GM19351 (cell line): ENCODE data around the gene RLN1.
A peak's percentile ranks its signal among the peaks of the same experiment; 100 is the strongest.
"Not testable (repeated sequence)": the region's sequence is repeated elsewhere in the genome, so short reads cannot be mapped to it uniquely, and the experiment has no call there.

Source experiments
- ATAC-seq: cut with Tn5 transposase; IDR thresholded peaks from one replicate; pipeline ENCODE4 v1.9.1; 2021; ENCODE audit warnings: mild to moderate bottlenecking, moderate library complexity; ENCODE audit not compliant: unreplicated experiment

RLN1 gene

DNA sequence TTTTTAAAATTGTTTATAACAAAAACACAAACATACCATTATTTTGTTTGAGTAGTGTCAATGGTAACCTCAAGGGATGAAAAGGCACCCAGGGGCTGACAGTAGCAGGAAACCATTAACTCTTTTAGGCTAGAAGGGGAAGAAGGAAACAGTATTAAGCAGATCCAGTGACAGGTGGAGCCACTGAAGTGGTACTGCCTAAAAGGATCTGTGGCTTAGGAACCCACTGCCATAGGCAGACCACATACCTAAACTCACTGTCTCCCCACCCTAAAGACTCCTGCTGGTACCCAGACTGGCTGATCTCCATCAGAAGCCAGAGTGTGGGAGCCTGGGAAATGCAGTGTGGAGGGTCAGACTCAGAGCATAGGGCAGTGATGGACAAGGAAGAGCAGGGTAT lies 13.5 kb downstream of the RLN1 start:
- ATAC-seq: no peak

DNA sequence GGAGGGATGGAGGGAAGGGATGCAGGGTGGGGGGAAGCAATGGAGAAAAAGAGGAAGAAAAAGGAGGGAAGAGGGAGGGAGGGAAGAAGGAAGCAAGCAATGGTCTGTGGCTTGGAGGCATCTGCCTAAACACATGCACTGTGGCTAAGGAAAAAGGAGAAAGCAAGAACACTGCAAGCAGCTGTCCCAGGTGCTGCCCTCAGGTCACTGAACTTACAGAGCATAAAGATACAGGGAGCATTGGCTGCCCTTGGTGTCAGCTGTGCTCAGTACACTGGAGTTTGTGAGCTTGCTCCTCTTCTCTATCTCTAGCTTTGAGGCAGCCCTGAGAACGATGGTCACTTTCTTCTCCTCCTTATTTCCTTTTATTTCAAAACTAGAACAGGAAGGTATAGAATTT lies 18.1 kb downstream of the RLN1 start:
- ATAC-seq: not testable (repeated sequence)

GRCh38 chr9:5321058-5321457 lies 18.6 kb downstream of the RLN1 start:
- no peak for ATAC-seq

- not testable (repeated sequence) for ATAC-seq
Measured at GRCh38 chr9:5316406-5316805, 23.3 kb downstream of the RLN1 start.

DNA sequence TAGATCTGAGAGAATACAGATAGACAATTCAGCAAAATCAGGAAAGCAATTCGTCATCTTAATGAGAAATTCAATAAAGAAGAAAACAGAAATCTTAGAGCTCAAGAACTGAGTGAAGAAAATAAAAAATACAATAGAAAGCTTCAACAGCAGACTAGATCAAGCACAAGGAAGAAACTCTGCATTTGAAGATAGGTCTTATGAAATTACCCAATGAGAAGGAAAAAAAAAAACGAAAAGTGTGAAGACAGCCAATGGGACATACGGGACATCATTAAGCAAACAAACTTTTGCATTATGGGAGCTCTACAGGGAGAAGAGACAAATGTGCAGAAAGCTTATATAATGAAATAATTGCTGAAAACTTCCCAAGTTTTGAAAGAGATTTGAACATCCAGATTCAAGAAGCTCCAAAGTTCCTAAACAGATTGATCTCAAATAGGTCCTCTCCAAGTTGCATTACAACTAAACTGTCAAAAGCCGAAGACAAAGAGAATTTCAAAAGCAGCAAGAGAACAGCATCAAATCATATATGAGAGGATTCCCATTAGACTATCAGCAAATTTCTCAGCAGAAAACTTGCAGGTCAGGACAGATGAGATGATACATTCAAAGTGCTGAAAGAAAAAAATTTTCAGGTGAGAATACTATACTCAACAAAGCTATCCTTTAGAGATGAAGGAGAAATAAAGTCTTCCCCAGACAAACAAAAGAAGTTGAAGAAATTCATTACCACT lies 24.3 kb downstream of the RLN1 start:
- no peak for ATAC-seq

- no peak for ATAC-seq
Measured at GRCh38 chr9:5310851-5311250, 28.8 kb downstream of the RLN1 start.

GRCh38 chr9:5305741-5306140 lies 33.9 kb downstream of the RLN1 start:
- ATAC-seq: no peak

DNA sequence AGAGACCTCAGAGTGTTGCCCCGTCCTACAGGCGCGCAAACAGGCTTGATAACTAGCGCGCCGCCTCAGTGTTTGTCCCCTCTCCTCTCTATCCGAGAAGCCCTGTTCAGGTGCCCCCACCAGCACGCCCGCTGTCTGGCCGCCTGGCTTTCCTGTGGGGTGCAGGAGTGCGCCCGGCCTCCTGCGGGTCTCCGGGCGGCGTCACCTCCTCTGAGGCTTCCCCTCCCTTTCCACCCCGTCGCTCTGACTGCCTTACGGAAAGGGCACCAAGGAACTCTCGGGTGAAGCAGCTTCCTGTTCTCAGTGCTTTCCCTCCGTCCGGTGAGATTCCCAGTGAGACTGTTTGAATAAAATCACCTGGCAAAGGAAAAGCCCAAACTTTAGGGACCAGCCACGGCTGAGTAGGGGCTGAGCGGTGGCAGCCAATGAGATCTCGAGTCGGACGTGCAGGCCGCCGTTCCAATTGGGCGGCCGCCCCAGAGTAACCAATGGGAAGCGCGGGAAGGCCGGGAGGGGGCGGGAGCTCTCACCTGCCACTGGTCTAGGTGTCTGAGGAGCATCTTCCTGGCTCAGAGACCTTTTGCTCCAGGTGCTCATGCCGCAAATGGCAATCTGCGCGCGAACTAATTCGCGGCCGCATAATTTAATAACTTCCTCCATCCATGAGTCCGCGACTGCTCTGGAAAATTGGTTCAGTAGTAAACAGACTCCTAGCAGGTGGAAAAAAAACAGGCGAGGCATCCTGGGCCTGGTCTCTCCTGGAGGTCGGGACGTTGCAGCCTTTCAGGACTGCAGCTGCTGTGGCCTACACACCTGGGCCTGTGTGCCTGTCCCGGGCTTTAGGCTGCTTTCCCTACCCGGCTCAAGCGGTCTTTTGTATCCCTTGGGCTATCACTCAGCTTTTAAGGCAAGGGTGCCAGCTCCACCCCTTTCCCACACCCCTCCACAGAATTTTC lies 35.6 kb downstream of the RLN1 start, which contains the start of gene RLN2:
Gene RLN2, minus strand, starts transcription at position 877 of the 956 bp plus-strand sequence. Its CDS starts 136 bp downstream, at position 741.
- peak; percentile 99 for ATAC-seq

GRCh38 chr9:5301544-5301943 lies 38.1 kb downstream of the RLN1 start:
- ATAC-seq: no peak

DNA sequence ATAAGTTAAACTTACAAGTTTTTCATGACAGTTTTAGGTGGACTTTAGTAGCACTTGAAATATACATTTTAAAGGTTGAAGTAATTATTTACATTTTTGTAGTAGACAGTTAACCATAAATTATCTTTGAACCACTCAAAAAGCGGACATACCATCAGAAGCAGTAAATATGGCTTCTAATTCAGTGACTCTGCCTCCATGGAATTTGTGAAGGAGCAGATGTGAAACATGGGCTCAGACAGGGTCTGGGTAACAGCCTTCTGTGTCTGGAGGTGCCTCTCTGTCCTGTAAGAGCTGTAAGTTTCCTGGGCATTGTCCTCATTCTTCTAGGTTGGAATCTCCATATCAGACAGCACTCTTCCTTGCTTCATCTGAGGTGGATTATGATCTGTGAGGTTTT lies 47.5 kb downstream of the RLN1 start:
- no peak for ATAC-seq

- ATAC-seq: no peak
Measured at GRCh38 chr9:5288591-5288990, 51.1 kb downstream of the RLN1 start.

- ATAC-seq: no peak
Measured at GRCh38 chr9:5286262-5286661, 53.4 kb downstream of the RLN1 start.
